CD4-positive, alpha-beta T cell treated with Interleukin-17A for 4 hours (primary cell): ENCODE data around the gene MOAP1.
A peak's percentile ranks its signal among the peaks of the same experiment; 100 is the strongest.
"Not testable (repeated sequence)": the region's sequence is repeated elsewhere in the genome, so short reads cannot be mapped to it uniquely, and the experiment has no call there.

Experiments
- DNase-seq: peaks from one replicate; pipeline ENCODE4 v3.0.0-alpha.2; 2020; ENCODE audit warnings: mixed read lengths

The MOAP1 gene

DNA sequence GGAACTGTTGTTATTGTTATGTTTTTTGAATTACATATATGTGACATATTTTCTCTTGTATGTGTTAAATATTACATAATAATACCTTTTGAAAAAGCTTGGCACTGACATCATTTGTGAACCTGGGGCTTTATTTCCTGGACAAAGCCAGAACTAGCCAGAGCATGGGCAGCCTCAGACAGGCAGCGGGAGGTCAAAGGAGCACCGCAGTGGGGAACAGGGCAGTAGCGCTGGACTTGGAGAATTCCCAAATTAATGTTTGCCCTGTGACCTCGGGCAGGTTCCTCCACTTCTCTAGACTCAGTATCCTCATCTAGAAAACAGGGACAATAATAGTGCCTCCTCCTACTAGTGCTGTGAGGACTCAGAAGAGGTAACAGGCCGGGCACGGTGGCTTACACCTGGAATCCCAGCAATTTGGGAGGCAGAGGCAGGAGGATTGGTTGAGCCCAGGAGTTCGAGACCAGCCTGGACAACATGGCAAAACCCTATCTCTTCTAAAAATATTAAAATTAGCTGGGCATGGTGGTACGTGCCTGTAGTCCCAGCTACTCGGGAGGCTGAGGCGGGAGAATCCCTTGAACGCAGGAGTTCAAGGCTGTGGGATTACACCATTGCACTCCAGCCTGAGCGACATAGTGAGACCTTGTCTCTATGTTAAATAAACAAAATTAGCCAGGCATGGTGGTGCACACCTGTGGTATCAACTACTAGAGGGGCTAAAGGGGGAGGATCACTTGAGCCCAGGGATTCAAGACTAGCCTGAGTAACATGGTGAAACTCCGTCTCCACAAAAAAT lies 41.6 kb downstream of the MOAP1 start:
- DNase-seq: no peak

DNA sequence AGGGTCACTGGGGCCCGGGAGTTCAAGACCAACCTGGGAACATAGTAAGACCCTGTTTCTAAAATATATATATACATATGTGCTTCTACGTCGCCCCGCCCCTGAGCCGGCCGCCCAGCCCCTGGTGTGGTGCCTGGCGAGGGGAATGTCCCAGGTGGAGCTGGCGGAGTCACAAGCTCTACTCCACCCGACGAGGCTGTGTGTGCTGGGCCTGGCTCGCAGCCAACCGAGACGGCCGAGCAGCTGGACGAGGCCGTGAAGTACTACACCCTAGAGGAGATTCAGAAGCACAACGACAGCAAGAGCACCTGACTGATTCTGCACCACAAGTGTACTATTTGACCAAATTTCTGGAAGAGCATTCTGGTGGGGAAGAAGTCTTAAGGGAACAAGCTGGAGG lies 46.8 kb downstream of the MOAP1 start:
- no peak for DNase-seq

DNA sequence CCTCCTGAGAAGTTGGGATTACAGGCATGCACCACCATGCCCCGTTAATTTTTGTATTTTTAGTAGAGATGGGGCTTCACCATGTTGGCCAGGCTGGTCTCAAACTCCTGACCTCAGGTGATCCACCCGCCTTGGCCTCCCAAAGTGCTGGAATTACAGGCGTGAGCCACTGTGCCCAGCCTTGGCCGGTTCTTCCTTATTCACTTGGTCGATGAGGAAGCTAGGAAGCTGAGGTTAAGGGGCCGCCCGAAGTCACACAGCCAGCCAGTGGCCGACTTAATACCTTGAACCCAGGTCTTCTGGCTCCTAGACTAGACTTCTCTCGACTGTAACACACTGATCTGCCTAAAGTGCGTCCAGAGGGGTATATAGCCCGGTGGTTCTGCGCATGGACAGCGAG lies 48.2 kb downstream of the MOAP1 start:
- not testable (repeated sequence) for DNase-seq

GRCh38 chr14:93136009-93136408 lies 48.7 kb downstream of the MOAP1 start:
- no peak for DNase-seq

GRCh38 chr14:93135399-93135798 lies 49.3 kb downstream of the MOAP1 start:
- no peak for DNase-seq

GRCh38 chr14:93133464-93133863 lies 51.2 kb downstream of the MOAP1 start:
- DNase-seq: no peak

GRCh38 chr14:93132472-93133065 lies 52.1 kb downstream of the MOAP1 start:
- DNase-seq: peak; percentile 50
